ENCODE results near the gene GIMAP8.

Gene GIMAP8

DNA sequence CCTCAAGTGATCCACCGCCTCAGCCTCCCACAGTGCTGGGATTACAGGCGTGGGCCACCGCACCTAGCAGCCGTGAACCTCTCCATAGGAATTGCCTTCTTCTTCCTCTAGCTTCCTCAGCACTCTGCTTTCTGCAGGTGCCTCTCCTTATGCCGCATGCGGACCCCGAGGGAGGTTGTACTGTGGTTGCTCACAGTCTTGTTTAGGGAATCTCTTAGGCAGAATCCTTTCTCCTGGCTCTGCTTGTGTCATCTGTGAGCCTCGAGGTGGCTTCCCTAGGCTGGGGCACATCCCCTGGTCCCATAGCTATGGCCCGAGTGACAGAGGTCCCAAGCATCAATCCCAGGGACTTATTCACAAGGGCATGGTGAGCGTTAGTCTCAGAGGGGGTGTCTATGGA lies 33.2 kb upstream of the GIMAP8 start:
- ChIA-PET CTCF (interaction anchor here (0.6 to 1.4 kb wide), 3 partner anchors 11 to 628 kb away, joined by 3 to 6 read pairs (median 3); no protein-coding TSS in a partner anchor), POLR2A (interaction anchor here (1.1 kb wide), 1 partner anchor 48 kb away, joined by 3 read pairs; the partner anchor contains the start of gene REPIN1)
- Histone ChIP-seq H3K9me3 (ENCODE audit: control insufficient read depth, insufficient read depth, low read depth, low read length) (no peaks in the 10 kb centered on the region), H3K4me3 (ENCODE audit: low read depth, low read length) (no peak overlapping the region), H3K4me1 (ENCODE audit: control insufficient read depth, insufficient read depth, low read length) (no peaks in the 10 kb centered on the region), H3K27ac (ENCODE audit: extremely low read depth, low read depth, low read length) (no peak overlapping the region), H3K36me3 (ENCODE audit: control insufficient read depth in 2 of 2, insufficient read depth in 1 of 2, low read length in 2 of 2) (no peaks in the 10 kb centered on the region)
- TF ChIP-seq BCL11B (tag by site-specific recombination; IDR thresholded peaks at IDR 0.05; ENCODE audit: low read depth) (no peak), ZNF239 (tag by site-specific recombination; IDR thresholded peaks at IDR 0.05) (no peak), ZNF221 (tag by site-specific recombination; IDR thresholded peaks at IDR 0.05; ENCODE audit: borderline replicate concordance) (no peak)

DNA sequence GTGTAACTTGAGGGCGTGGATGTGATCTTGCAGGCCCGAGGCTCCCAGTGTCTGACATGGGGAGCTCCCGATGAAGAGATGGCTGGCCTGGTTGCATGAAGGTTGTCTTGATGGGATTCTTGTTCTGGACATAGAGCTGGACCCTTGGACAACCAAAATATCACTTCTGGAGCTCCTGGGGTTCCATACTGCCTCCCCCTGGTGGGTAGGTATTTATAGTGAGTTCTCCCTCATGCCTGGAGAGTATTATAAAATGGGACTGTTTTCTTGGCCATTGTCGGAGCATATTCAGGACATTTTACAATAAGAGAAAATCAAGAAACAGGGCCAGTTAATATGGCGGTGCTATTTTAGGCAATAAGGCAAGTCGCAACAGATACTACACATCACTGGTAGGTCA lies 32.6 kb upstream of the GIMAP8 start:
- no peak overlapping the region for H3K27ac ChIP-seq (ENCODE audit: extremely low read depth, low read depth, low read length)
- no peak overlapping the region for H3K4me3 ChIP-seq (ENCODE audit: low read depth, low read length)
- ChIA-PET POLR2A (interaction anchor here (1.1 kb wide), 1 partner anchor 49 kb away, joined by 3 read pairs; the partner anchor contains the start of gene REPIN1), CTCF (interaction anchor here (0.6 to 2.2 kb wide), 5 partner anchors 11 to 79 kb away, joined by 3 to 10 read pairs (median 3); no protein-coding TSS in a partner anchor)
- H3K9me3 ChIP-seq (ENCODE audit: control insufficient read depth, insufficient read depth, low read depth, low read length): no peaks in the 10 kb centered on the region
- no peak for TF ChIP-seq ZFP37 (tag by site-specific recombination; IDR thresholded peaks at IDR 0.05)
- no peak for TF ChIP-seq ZNF155 (tag by site-specific recombination; IDR thresholded peaks at IDR 0.05)
- TF ChIP-seq ZNF302 (tag by site-specific recombination; IDR thresholded peaks at IDR 0.05; ENCODE audit: low read depth): no peak
- TF ChIP-seq, protein P1, sequence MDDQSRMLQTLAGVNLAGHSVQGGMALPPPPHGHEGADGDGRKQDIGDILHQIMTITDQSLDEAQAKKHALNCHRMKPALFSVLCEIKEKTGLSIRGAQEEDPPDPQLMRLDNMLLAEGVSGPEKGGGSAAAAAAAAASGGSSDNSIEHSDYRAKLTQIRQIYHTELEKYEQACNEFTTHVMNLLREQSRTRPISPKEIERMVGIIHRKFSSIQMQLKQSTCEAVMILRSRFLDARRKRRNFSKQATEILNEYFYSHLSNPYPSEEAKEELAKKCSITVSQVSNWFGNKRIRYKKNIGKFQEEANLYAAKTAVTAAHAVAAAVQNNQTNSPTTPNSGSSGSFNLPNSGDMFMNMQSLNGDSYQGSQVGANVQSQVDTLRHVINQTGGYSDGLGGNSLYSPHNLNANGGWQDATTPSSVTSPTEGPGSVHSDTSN (CRISPR knock-in tag; IDR thresholded peaks at IDR 0.05): no peak
- no peak for TF ChIP-seq BCL11A (tag by site-specific recombination; IDR thresholded peaks at IDR 0.05; ENCODE audit: low read depth)
- no peak for TF ChIP-seq ZNF664 (tag by site-specific recombination; IDR thresholded peaks at IDR 0.05)
- TF ChIP-seq ZNF677 (tag by site-specific recombination; IDR thresholded peaks at IDR 0.05): no peak
- TF ChIP-seq, protein P2, sequence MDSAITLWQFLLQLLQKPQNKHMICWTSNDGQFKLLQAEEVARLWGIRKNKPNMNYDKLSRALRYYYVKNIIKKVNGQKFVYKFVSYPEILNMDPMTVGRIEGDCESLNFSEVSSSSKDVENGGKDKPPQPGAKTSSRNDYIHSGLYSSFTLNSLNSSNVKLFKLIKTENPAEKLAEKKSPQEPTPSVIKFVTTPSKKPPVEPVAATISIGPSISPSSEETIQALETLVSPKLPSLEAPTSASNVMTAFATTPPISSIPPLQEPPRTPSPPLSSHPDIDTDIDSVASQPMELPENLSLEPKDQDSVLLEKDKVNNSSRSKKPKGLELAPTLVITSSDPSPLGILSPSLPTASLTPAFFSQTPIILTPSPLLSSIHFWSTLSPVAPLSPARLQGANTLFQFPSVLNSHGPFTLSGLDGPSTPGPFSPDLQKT (IDR thresholded peaks at IDR 0.05; ENCODE audit: borderline replicate concordance, low read depth, low read length): no peak
- no peak for TF ChIP-seq GFI1B (tag by site-specific recombination; IDR thresholded peaks at IDR 0.05)
- no peak for TF ChIP-seq MEIS1 (CRISPR knock-in tag; IDR thresholded peaks at IDR 0.05; ENCODE audit: borderline replicate concordance)
- H3K36me3 ChIP-seq (ENCODE audit: control insufficient read depth in 2 of 2, insufficient read depth in 1 of 2, low read length in 2 of 2): no peaks in the 10 kb centered on the region
- H3K4me1 ChIP-seq (ENCODE audit: control insufficient read depth, insufficient read depth, low read length): no peaks in the 10 kb centered on the region

DNA sequence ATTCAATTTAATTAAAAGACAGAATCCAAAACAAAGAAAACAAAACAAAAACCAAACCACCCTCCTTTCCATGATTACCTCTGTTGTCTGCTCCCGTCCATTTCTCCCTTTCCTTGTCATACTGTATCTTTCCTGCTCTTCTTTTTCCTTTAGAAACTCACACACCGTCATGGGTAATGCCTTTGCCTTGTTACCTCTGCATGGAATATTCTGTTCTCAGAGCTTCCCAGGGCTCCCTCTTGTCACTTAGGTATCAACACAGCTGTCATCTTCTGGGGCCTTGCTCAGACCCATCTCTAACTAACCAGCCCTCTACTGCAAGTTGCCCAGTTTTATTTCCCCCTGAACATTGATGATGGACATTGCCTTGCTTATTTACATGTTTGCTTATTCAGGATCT lies 30.2 kb upstream of the GIMAP8 start:
- H3K27ac ChIP-seq (ENCODE audit: extremely low read depth, low read depth, low read length): no peak overlapping the region
- H3K4me1 ChIP-seq (ENCODE audit: control insufficient read depth, insufficient read depth, low read length): no peaks in the 10 kb centered on the region
- ChIA-PET POLR2A (no interaction called here), CTCF (interaction anchor here (1.4 to 1.7 kb wide), 2 partner anchors 62 to 135 kb away, joined by 4 to 5 read pairs; no protein-coding TSS in a partner anchor)
- H3K36me3 ChIP-seq (ENCODE audit: control insufficient read depth in 2 of 2, insufficient read depth in 1 of 2, low read length in 2 of 2): no peaks in the 10 kb centered on the region
- H3K9me3 ChIP-seq (ENCODE audit: control insufficient read depth, insufficient read depth, low read depth, low read length): no peaks in the 10 kb centered on the region
- no peak overlapping the region for H3K4me3 ChIP-seq (ENCODE audit: low read depth, low read length)
- TF ChIP-seq ZNF629 (tag by site-specific recombination; IDR thresholded peaks at IDR 0.05) (no peak), ZNF24 (tag by site-specific recombination; IDR thresholded peaks at IDR 0.05) (no peak), YY1 (tag by site-specific recombination; IDR thresholded peaks at IDR 0.05) (no peak), ZNF530 (tag by site-specific recombination; IDR thresholded peaks at IDR 0.05; ENCODE audit: low read depth) (no peak), ZNF174 (tag by site-specific recombination; IDR thresholded peaks at IDR 0.05) (no peak), ZNF544 (tag by site-specific recombination; IDR thresholded peaks at IDR 0.05) (no peak)
- TF ChIP-seq, protein P3, sequence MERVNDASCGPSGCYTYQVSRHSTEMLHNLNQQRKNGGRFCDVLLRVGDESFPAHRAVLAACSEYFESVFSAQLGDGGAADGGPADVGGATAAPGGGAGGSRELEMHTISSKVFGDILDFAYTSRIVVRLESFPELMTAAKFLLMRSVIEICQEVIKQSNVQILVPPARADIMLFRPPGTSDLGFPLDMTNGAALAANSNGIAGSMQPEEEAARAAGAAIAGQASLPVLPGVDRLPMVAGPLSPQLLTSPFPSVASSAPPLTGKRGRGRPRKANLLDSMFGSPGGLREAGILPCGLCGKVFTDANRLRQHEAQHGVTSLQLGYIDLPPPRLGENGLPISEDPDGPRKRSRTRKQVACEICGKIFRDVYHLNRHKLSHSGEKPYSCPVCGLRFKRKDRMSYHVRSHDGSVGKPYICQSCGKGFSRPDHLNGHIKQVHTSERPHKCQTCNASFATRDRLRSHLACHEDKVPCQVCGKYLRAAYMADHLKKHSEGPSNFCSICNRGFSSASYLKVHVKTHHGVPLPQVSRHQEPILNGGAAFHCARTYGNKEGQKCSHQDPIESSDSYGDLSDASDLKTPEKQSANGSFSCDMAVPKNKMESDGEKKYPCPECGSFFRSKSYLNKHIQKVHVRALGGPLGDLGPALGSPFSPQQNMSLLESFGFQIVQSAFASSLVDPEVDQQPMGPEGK (tag by site-specific recombination; IDR thresholded peaks at IDR 0.05): no peak
- TF ChIP-seq, protein P4, sequence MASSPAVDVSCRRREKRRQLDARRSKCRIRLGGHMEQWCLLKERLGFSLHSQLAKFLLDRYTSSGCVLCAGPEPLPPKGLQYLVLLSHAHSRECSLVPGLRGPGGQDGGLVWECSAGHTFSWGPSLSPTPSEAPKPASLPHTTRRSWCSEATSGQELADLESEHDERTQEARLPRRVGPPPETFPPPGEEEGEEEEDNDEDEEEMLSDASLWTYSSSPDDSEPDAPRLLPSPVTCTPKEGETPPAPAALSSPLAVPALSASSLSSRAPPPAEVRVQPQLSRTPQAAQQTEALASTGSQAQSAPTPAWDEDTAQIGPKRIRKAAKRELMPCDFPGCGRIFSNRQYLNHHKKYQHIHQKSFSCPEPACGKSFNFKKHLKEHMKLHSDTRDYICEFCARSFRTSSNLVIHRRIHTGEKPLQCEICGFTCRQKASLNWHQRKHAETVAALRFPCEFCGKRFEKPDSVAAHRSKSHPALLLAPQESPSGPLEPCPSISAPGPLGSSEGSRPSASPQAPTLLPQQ (tag by site-specific recombination; IDR thresholded peaks at IDR 0.05): no peak

Measured in HEK293 (cell line).